ENCODE measurements around the gene SEC61A2. TPM values are rescaled to one million over a fixed set of nuclear protein-coding genes. Genes with fewer than 3 reads are reported as not detected.

Gene SEC61A2
- total and polyA plus RNA-seq, 12 donors = 5.8 to 17.8 (median 10.6) TPM

- Histone ChIP-seq H3K27ac (peak overlapping the region in 1 of 10 donors; percentile 18), H3K36me3 (peaks cover 0 to 99% (median 28%) of the 10 kb centered on the region in 9 donors), H3K4me3 (no peak overlapping the region), H3K4me1 (peaks cover 0 to 29% (median 0%) of the 10 kb centered on the region in 9 donors), H3K27me3 (no peaks in the 10 kb centered on the region), H3K9me3 (no peaks in the 10 kb centered on the region)
- intact Hi-C loops (cut with DNase I) = no loop called here
- TF ChIP-seq CTCF (IDR thresholded peaks at IDR 0.05) = no peak
- ATAC-seq (no peak), DNase-seq (no peak)
- WGBS, 2 donors = 87 to 90% methylated on average over 4 of the region's 4 CpGs
Measured at GRCh38 chr10:12179606-12180170, 50.2 kb downstream of the SEC61A2 start.

- DNase-seq (no peak), ATAC-seq (no peak)
- H3K27me3 ChIP-seq = no peaks in the 10 kb centered on the region
- TF ChIP-seq CTCF (IDR thresholded peaks at IDR 0.05) = no peak
- WGBS, 2 donors = 83 to 91% methylated on average over 9 of the region's 9 CpGs
- no peak overlapping the region for H3K4me3 ChIP-seq
- intact Hi-C loops (cut with DNase I) = no loop called here
- H3K27ac ChIP-seq = peak overlapping the region in 1 of 10 donors; percentile 64
- H3K9me3 ChIP-seq = no peaks in the 10 kb centered on the region
- H3K36me3 ChIP-seq = peaks cover 0 to 99% (median 31%) of the 10 kb centered on the region in 9 donors
- peaks cover 0 to 29% (median 0%) of the 10 kb centered on the region in 9 donors for H3K4me1 ChIP-seq
Measured at GRCh38 chr10:12180221-12180974, 50.9 kb downstream of the SEC61A2 start.

- intact Hi-C loops (cut with DNase I) = no loop called here
- WGBS, 2 donors = 93 to 94% methylated on average over 13 of the region's 13 CpGs
Measured at GRCh38 chr10:12181065-12181775, 51.7 kb downstream of the SEC61A2 start.

More at GRCh38 chr10:12181065-12181775, 51.7 kb downstream of the SEC61A2 start:
- ATAC-seq (peak in 3 of 8 donors; percentile 23 to 45 (median 39)), DNase-seq (no peak)
- TF ChIP-seq CTCF (IDR thresholded peaks at IDR 0.05) = no peak
- no peak overlapping the region for H3K4me3 ChIP-seq
- no peaks in the 10 kb centered on the region for H3K27me3 ChIP-seq
- H3K36me3 ChIP-seq = peaks cover 0 to 99% (median 31%) of the 10 kb centered on the region in 9 donors
- H3K4me1 ChIP-seq = peaks cover 0 to 29% (median 0%) of the 10 kb centered on the region in 9 donors
- H3K9me3 ChIP-seq = no peaks in the 10 kb centered on the region
- peak overlapping the region in 1 of 10 donors; percentile 64 for H3K27ac ChIP-seq

Measured in heart right ventricle (tissue), 16 donors.